Measurements from ENCODE around the gene NBEAL1.
"Not testable (repeated sequence)": the region's sequence is repeated elsewhere in the genome, so short reads cannot be mapped to it uniquely, and the experiment has no call there.

The NBEAL1 gene

DNA sequence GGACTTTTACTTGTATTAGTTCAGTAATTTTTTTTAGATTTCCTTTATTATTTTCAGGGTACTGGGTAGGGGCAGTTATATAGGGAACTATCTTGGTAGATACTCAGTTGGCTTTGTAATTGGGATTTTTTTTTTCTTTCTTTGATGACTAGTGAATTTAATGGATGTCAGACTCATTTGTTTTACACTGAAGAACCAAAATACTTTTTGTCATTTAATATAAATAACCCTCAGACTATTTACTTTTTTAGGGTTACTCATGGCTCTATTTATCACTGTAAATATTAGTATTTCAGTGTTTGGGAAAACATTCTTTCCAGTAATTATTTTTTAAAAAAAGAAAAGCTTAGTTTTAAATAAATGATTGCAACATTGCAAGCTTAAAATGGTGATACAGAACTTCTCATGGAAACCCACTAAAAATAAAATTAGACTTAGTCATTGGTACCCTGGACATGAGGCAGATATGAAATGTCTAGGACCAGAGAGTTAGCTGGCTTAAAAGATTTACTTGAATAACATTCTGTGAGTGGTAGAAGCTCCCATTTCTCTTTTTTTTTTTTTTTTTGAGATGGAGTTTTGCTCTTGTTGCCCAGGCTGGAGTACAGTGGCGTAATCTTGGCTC, 149.7 kb downstream of the NBEAL1 start:
- no peak for DNase-seq (ENCODE audit: low read depth)
- TF ChIP-seq, protein P1, sequence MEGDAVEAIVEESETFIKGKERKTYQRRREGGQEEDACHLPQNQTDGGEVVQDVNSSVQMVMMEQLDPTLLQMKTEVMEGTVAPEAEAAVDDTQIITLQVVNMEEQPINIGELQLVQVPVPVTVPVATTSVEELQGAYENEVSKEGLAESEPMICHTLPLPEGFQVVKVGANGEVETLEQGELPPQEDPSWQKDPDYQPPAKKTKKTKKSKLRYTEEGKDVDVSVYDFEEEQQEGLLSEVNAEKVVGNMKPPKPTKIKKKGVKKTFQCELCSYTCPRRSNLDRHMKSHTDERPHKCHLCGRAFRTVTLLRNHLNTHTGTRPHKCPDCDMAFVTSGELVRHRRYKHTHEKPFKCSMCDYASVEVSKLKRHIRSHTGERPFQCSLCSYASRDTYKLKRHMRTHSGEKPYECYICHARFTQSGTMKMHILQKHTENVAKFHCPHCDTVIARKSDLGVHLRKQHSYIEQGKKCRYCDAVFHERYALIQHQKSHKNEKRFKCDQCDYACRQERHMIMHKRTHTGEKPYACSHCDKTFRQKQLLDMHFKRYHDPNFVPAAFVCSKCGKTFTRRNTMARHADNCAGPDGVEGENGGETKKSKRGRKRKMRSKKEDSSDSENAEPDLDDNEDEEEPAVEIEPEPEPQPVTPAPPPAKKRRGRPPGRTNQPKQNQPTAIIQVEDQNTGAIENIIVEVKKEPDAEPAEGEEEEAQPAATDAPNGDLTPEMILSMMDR (IDR thresholded peaks at IDR 0.05; ENCODE audit: low read depth, low read length, missing control alignments): no peak
- H3K4me3 ChIP-seq (ENCODE audit: low read depth, low read length): no peak overlapping the region

DNA sequence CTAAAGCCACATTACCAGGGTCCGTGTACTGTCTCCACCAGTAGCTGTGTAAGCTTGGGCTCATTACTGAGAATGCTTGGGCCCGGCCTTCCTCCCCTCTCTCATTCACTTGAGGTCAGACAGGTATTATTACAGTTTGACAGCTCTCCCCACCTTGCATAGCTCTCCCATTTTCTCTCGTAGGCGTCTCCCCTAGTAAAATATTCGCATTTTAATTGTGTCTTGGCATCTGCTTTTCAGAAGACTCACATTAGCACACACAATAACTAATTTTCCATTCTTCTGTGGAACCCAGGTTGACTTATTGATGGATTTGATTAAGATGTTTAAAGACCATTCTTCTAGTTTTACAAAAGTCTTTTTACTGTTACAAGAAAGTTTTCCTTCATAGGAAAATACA, 153.1 kb downstream of the NBEAL1 start:
- TF ChIP-seq, protein P1 (IDR thresholded peaks at IDR 0.05; ENCODE audit: low read depth, low read length, missing control alignments): no peak
- DNase-seq (ENCODE audit: low read depth): no peak
- H3K4me3 ChIP-seq (ENCODE audit: low read depth, low read length): no peak overlapping the region

DNA sequence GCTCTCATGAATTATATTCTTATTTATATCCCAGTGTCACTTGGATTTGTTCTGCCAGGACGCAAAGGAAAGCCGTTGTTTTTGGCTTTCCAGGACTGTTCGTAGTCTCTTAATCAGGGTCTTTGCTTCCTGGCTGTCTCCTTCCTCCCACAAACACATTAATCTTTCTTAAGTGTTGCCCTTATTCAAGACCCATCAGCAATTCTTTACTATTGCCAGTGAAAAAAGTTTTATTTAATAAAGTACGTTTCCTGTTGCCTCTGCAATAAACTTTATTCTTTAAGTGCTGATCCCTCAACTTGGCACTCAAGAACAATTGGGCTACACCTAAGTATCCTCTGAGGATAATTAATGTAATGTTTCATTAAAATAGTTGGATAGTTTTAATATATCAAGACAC, 155.8 kb downstream of the NBEAL1 start:
- no peak for DNase-seq (ENCODE audit: low read depth)
- no peak overlapping the region for H3K4me3 ChIP-seq (ENCODE audit: low read depth, low read length)
- TF ChIP-seq, protein P1 (IDR thresholded peaks at IDR 0.05; ENCODE audit: low read depth, low read length, missing control alignments): no peak

DNA sequence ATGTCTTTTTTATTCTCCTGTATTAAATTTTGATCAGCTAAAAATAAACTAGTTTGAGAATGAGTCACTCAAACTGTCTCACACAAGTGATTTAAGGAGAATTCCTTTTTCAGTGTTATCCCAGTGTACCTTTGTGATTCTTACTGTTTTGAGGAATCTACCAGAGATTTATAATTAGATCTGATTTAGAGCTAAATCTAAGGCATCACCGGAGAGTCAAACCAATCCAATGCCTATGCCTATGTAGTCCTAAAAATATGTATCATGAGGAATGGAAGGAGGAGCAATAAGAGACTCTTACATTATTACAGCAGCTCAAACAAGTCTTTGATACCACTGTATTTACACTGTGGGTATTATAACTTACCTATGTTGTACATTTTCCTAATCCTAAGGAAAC, 160.7 kb downstream of the NBEAL1 start:
- H3K4me3 ChIP-seq (ENCODE audit: low read depth, low read length): no peak overlapping the region
- TF ChIP-seq, protein P1 (IDR thresholded peaks at IDR 0.05; ENCODE audit: low read depth, low read length, missing control alignments): no peak
- no peak for DNase-seq (ENCODE audit: low read depth)

DNA sequence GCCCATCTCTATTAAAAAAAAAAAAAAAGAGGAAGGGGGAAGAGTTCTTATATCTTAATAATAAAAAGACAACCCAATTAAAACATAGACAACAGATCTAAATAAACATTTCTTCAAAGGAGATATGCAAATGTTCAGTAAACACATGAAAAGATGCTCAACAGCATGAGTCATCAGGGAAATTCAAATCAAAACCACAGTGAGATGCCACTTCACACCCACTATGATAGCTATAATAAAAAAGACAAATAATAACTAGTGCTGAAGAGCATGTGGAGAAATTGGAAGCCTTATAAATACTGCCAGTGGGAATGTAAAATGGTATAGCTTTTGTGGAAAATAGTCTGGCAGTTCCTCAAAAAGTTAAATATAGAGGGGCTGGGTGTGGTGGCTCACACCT, 162.7 kb downstream of the NBEAL1 start:
- no peak overlapping the region for H3K4me3 ChIP-seq (ENCODE audit: low read depth, low read length)
- TF ChIP-seq, protein P1 (IDR thresholded peaks at IDR 0.05; ENCODE audit: low read depth, low read length, missing control alignments): no peak
- no peak for DNase-seq (ENCODE audit: low read depth)

DNA sequence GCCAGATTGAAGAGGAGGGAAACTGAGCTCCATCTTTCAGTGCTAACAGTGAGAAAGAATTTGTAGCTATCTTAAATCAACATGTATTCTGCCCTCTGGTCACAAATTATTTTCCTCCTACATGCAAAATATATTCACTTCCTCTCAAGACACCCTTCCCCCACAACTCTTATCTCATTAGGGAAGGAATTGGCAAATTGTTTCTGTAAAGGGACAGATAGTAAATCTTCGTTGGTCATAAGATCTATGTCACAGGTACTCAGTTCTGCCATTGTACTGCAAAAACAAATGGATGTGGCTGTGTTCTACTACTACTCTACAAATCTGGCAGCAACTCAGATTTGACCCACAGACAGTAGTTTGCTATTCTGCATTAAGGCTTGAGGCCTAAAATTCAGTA, 171.2 kb downstream of the NBEAL1 start:
- DNase-seq (ENCODE audit: low read depth): no peak
- H3K4me3 ChIP-seq (ENCODE audit: low read depth, low read length): no peak overlapping the region
- TF ChIP-seq, protein P1 (IDR thresholded peaks at IDR 0.05; ENCODE audit: low read depth, low read length, missing control alignments): no peak

DNA sequence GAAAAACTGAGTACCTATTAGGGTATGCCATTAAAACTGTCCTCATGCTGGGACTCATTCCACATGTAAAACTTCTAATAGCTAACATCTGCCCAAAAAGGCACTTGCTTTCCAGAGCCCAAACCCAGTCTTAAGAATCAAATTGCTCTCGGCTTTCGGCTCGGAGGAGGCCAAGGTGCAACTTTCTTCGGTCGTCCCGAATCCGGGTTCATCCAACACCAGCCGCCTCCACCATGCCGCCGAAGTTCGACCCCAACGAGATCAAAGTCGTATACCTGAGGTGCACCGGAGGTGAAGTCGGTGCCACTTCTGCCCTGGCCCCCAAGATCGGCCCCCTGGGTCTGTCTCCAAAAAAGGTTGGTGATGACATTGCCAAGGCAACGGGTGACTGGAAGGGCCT, 175.9 kb downstream of the NBEAL1 start:
- H3K4me3 ChIP-seq (ENCODE audit: low read depth, low read length); DNase-seq (ENCODE audit: low read depth): not testable (repeated sequence)

DNA sequence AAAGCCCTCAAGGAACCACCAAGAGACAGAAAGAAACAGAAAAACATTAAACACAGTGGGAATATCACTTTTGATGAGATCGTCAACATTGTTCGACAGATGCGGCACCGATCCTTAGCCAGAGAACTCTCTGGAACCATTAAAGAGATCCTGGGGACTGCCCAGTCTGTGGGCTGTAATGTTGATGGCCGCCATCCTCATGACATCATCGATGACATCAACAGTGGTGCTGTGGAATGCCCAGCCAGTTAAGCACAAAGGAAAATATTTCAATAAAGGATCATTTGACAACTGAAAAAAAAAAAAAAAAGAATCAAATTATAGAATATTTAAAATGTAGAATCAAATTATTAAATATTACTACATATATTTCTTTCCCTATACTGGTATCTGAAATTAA, 176.4 kb downstream of the NBEAL1 start:
- H3K4me3 ChIP-seq (ENCODE audit: low read depth, low read length); DNase-seq (ENCODE audit: low read depth): not testable (repeated sequence)
